ENCODE data around the gene TUG1. TPM values are rescaled to one million over a fixed set of nuclear protein-coding genes. Genes with fewer than 3 reads are reported as not detected.

TUG1 gene
- total and polyA plus RNA-seq, 3 experiments from 2014 or later: 21.3 to 49.9 (median 46.6) TPM

- H3K9me3 ChIP-seq (ENCODE audit: low read length): peaks cover 7% of the 10 kb centered on the region
- CTCF ChIA-PET: no interaction called here
Observed at GRCh38 chr22:30989474-30989873, 20.4 kb downstream of the TUG1 start.

GRCh38 chr22:30990690-30991089 is 21.6 kb downstream of the TUG1 start:
- Mint-ChIP-seq H3K4me1 (no peaks in the 10 kb centered on the region), H3K27me3 (peaks cover 19 to 29% of the 10 kb centered on the region in 2 donors), H3K27ac (no peak overlapping the region), H3K4me3 (no peak overlapping the region), H3K9me3 (peaks cover 4 to 54% (median 51%) of the 10 kb centered on the region in 5 donors), H3K36me3 (peaks cover 0 to 22% (median 2%) of the 10 kb centered on the region in 3 donors)
- no peaks in the 10 kb centered on the region for H3K4me1 ChIP-seq (ENCODE audit: insufficient read depth, low read length)
- DNase-seq: no peak
- H3K27me3 ChIP-seq (ENCODE audit: insufficient read depth, low read length, poor library complexity, severe bottlenecking): no peaks in the 10 kb centered on the region
- H3K4me3 ChIP-seq (ENCODE audit: low read length): no peak overlapping the region
- peaks cover 5% of the 10 kb centered on the region for H3K9me3 ChIP-seq (ENCODE audit: low read length)
- H3K27ac ChIP-seq (ENCODE audit: low read depth, low read length): no peak overlapping the region
- ChIA-PET POLR2A (interaction anchor here (1.1 kb wide), 1 partner anchor 11 kb away, joined by 5 read pairs; no protein-coding TSS in a partner anchor), CTCF (no interaction called here)
- H3K36me3 ChIP-seq (ENCODE audit: insufficient read depth, low read length): no peaks in the 10 kb centered on the region

More at GRCh38 chr22:30989474-30989873, 20.4 kb downstream of the TUG1 start:
- H3K27ac Mint-ChIP-seq: no peak overlapping the region
- H3K4me1 Mint-ChIP-seq: no peaks in the 10 kb centered on the region
- Histone ChIP-seq H3K27me3 (ENCODE audit: insufficient read depth, low read length, poor library complexity, severe bottlenecking) (no peaks in the 10 kb centered on the region), H3K36me3 (ENCODE audit: insufficient read depth, low read length) (no peaks in the 10 kb centered on the region), H3K4me1 (ENCODE audit: insufficient read depth, low read length) (no peaks in the 10 kb centered on the region), H3K4me3 (ENCODE audit: low read length) (no peak overlapping the region), H3K27ac (ENCODE audit: low read depth, low read length) (no peak overlapping the region)
- H3K27me3 Mint-ChIP-seq: peaks cover 16 to 26% of the 10 kb centered on the region in 2 donors
- no peak overlapping the region for H3K4me3 Mint-ChIP-seq
- H3K9me3 Mint-ChIP-seq: peaks cover 10 to 61% (median 55%) of the 10 kb centered on the region in 5 donors
- POLR2A ChIA-PET: no interaction called here
- H3K36me3 Mint-ChIP-seq: peaks cover 0 to 27% (median 2%) of the 10 kb centered on the region in 3 donors
- no peak for DNase-seq

GRCh38 chr22:30992565-30992964 is 23.5 kb downstream of the TUG1 start:
- Histone ChIP-seq H3K4me3 (ENCODE audit: low read length) (no peak overlapping the region), H3K27ac (ENCODE audit: low read depth, low read length) (no peak overlapping the region), H3K27me3 (ENCODE audit: insufficient read depth, low read length, poor library complexity, severe bottlenecking) (no peaks in the 10 kb centered on the region), H3K9me3 (ENCODE audit: low read length) (no peaks in the 10 kb centered on the region), H3K4me1 (ENCODE audit: insufficient read depth, low read length) (no peaks in the 10 kb centered on the region), H3K36me3 (ENCODE audit: insufficient read depth, low read length) (no peaks in the 10 kb centered on the region)
- Mint-ChIP-seq H3K36me3 (peaks cover 0 to 22% (median 2%) of the 10 kb centered on the region in 3 donors), H3K27me3 (peaks cover 15 to 29% of the 10 kb centered on the region in 2 donors), H3K27ac (no peak overlapping the region), H3K4me1 (no peaks in the 10 kb centered on the region), H3K4me3 (no peak overlapping the region), H3K9me3 (peaks cover 4 to 41% (median 37%) of the 10 kb centered on the region in 5 donors)
- ChIA-PET POLR2A (no interaction called here), CTCF (no interaction called here)
- DNase-seq: no peak

- H3K9me3 Mint-ChIP-seq: peaks cover 0 to 22% (median 19%) of the 10 kb centered on the region in 5 donors
- peaks cover 0 to 15% (median 2%) of the 10 kb centered on the region in 3 donors for H3K36me3 Mint-ChIP-seq
- H3K4me3 ChIP-seq (ENCODE audit: low read length): no peak overlapping the region
- no peak for DNase-seq
- no peaks in the 10 kb centered on the region for H3K4me1 Mint-ChIP-seq
- H3K27ac Mint-ChIP-seq: no peak overlapping the region
- CTCF ChIA-PET: no interaction called here
- POLR2A ChIA-PET: no interaction called here
- H3K9me3 ChIP-seq (ENCODE audit: low read length): no peaks in the 10 kb centered on the region
- H3K27me3 Mint-ChIP-seq: peaks cover 19 to 33% of the 10 kb centered on the region in 2 donors
- H3K4me3 Mint-ChIP-seq: no peak overlapping the region
- H3K27me3 ChIP-seq (ENCODE audit: insufficient read depth, low read length, poor library complexity, severe bottlenecking): no peaks in the 10 kb centered on the region
- H3K36me3 ChIP-seq (ENCODE audit: insufficient read depth, low read length): no peaks in the 10 kb centered on the region
- no peaks in the 10 kb centered on the region for H3K4me1 ChIP-seq (ENCODE audit: insufficient read depth, low read length)
- H3K27ac ChIP-seq (ENCODE audit: low read depth, low read length): no peak overlapping the region
Observed at GRCh38 chr22:30994960-30995359, 25.9 kb downstream of the TUG1 start.

- ChIA-PET POLR2A (no interaction called here), CTCF (no interaction called here)
- Histone ChIP-seq H3K9me3 (ENCODE audit: low read length) (no peaks in the 10 kb centered on the region), H3K36me3 (ENCODE audit: insufficient read depth, low read length) (no peaks in the 10 kb centered on the region), H3K27ac (ENCODE audit: low read depth, low read length) (no peak overlapping the region), H3K4me1 (ENCODE audit: insufficient read depth, low read length) (no peaks in the 10 kb centered on the region), H3K4me3 (ENCODE audit: low read length) (no peak overlapping the region), H3K27me3 (ENCODE audit: insufficient read depth, low read length, poor library complexity, severe bottlenecking) (no peaks in the 10 kb centered on the region)
- no peak overlapping the region for H3K27ac Mint-ChIP-seq
- DNase-seq: no peak
- H3K4me3 Mint-ChIP-seq: no peak overlapping the region
- peaks cover 0 to 4% (median 2%) of the 10 kb centered on the region in 3 donors for H3K36me3 Mint-ChIP-seq
- peaks cover 0 to 8% (median 5%) of the 10 kb centered on the region in 5 donors for H3K9me3 Mint-ChIP-seq
- H3K27me3 Mint-ChIP-seq: peaks cover 12 to 29% of the 10 kb centered on the region in 2 donors
- no peaks in the 10 kb centered on the region for H3K4me1 Mint-ChIP-seq
Observed at GRCh38 chr22:30996462-30996861, 27.4 kb downstream of the TUG1 start.

GRCh38 chr22:30998329-30998728 is 29.3 kb downstream of the TUG1 start:
- Histone ChIP-seq H3K27me3 (ENCODE audit: insufficient read depth, low read length, poor library complexity, severe bottlenecking) (no peaks in the 10 kb centered on the region), H3K4me1 (ENCODE audit: insufficient read depth, low read length) (no peaks in the 10 kb centered on the region), H3K4me3 (ENCODE audit: low read length) (no peak overlapping the region), H3K36me3 (ENCODE audit: insufficient read depth, low read length) (no peaks in the 10 kb centered on the region), H3K9me3 (ENCODE audit: low read length) (no peaks in the 10 kb centered on the region), H3K27ac (ENCODE audit: low read depth, low read length) (no peak overlapping the region)
- ChIA-PET CTCF (no interaction called here), POLR2A (no interaction called here)
- no peak overlapping the region for H3K27ac Mint-ChIP-seq
- no peak overlapping the region for H3K4me3 Mint-ChIP-seq
- no peaks in the 10 kb centered on the region for H3K4me1 Mint-ChIP-seq
- H3K27me3 Mint-ChIP-seq: peaks cover 16 to 33% of the 10 kb centered on the region in 2 donors
- peaks cover 0 to 8% (median 0%) of the 10 kb centered on the region in 3 donors for H3K36me3 Mint-ChIP-seq
- no peak for DNase-seq
- H3K9me3 Mint-ChIP-seq: peaks cover 0 to 12% (median 2%) of the 10 kb centered on the region in 5 donors

GRCh38 chr22:31001124-31001770 is 32.2 kb downstream of the TUG1 start:
- Histone ChIP-seq H3K4me1 (ENCODE audit: insufficient read depth, low read length) (no peaks in the 10 kb centered on the region), H3K27me3 (ENCODE audit: insufficient read depth, low read length, poor library complexity, severe bottlenecking) (no peaks in the 10 kb centered on the region), H3K9me3 (ENCODE audit: low read length) (no peaks in the 10 kb centered on the region), H3K36me3 (ENCODE audit: insufficient read depth, low read length) (no peaks in the 10 kb centered on the region), H3K4me3 (ENCODE audit: low read length) (no peak overlapping the region), H3K27ac (ENCODE audit: low read depth, low read length) (no peak overlapping the region)
- no peak for DNase-seq
- Mint-ChIP-seq H3K4me3 (no peak overlapping the region), H3K27me3 (peaks cover 15 to 24% of the 10 kb centered on the region in 2 donors), H3K9me3 (peaks cover 5 to 25% (median 12%) of the 10 kb centered on the region in 5 donors), H3K36me3 (peaks cover 0 to 18% (median 0%) of the 10 kb centered on the region in 3 donors), H3K27ac (no peak overlapping the region), H3K4me1 (no peaks in the 10 kb centered on the region)
- POLR2A ChIA-PET: no interaction called here
- CTCF ChIA-PET: no interaction called here

- DNase-seq: no peak
- no peak overlapping the region for H3K27ac ChIP-seq (ENCODE audit: low read depth, low read length)
- peaks cover 14 to 18% of the 10 kb centered on the region in 2 donors for H3K27me3 Mint-ChIP-seq
- H3K4me1 Mint-ChIP-seq: no peaks in the 10 kb centered on the region
- no peaks in the 10 kb centered on the region for H3K36me3 ChIP-seq (ENCODE audit: insufficient read depth, low read length)
- ChIA-PET POLR2A (no interaction called here), CTCF (no interaction called here)
- peaks cover 0 to 27% (median 0%) of the 10 kb centered on the region in 3 donors for H3K36me3 Mint-ChIP-seq
- H3K27me3 ChIP-seq (ENCODE audit: insufficient read depth, low read length, poor library complexity, severe bottlenecking): no peaks in the 10 kb centered on the region
- no peak overlapping the region for H3K4me3 Mint-ChIP-seq
- peaks cover 8 to 33% (median 24%) of the 10 kb centered on the region in 5 donors for H3K9me3 Mint-ChIP-seq
- H3K4me1 ChIP-seq (ENCODE audit: insufficient read depth, low read length): no peaks in the 10 kb centered on the region
- no peak overlapping the region for H3K4me3 ChIP-seq (ENCODE audit: low read length)
- no peak overlapping the region for H3K27ac Mint-ChIP-seq
- no peaks in the 10 kb centered on the region for H3K9me3 ChIP-seq (ENCODE audit: low read length)
Observed at GRCh38 chr22:31005535-31005934, 36.5 kb downstream of the TUG1 start.
